HG03457 (cell line): ENCODE results near the gene CAPSL.
"Not testable (repeated sequence)": the region's sequence is repeated elsewhere in the genome, so short reads cannot be mapped to it uniquely, and the experiment has no call there.

ENCODE experiments used
- ATAC-seq: cut with Tn5 transposase; IDR thresholded peaks from one replicate; pipeline ENCODE4 v1.9.1; 2021; ENCODE audit warnings: moderate number of reproducible peaks; ENCODE audit not compliant: unreplicated experiment

Gene CAPSL

DNA sequence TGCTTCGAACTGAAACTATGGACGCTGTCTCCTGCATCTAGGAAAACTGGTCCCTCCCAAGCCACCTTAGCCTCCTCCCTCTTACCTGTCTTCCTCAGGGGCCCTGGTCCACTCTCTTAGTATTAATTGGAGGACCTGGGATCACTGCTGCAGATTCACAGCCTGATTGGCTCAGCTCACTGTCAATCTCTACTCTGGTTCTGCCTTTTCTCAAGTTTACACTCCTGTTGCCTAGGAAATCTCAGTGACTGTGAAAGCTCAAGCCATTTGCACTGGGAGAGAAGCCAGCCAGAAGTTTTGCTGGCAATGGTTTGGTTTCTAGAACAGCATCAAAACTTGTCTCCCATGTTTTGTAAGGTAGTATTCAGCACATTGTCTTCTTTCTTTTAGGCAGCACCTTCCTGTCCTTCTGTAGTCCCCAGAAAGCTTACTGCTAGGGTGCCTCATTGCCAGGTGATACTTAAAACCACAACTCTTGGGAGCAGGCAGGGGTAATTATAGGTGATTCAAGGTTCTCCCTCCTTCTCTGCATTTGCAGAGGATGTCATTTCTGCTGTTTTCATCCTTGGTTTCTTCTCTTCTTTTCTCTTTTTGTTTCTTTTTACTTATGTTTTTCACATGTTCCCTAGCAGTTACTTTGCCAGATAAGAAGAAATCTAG lies at the start of gene CAPSL:
TSS of gene CAPSL (minus strand) at position 55 of the 660 bp plus-strand sequence. CDS start 17,502 bp downstream, outside the sequence.
- no peak for ATAC-seq

- ATAC-seq = no peak
These were observed 49.4 kb upstream of the CAPSL start for GRCh38 chr5:35987776-35988175.

DNA sequence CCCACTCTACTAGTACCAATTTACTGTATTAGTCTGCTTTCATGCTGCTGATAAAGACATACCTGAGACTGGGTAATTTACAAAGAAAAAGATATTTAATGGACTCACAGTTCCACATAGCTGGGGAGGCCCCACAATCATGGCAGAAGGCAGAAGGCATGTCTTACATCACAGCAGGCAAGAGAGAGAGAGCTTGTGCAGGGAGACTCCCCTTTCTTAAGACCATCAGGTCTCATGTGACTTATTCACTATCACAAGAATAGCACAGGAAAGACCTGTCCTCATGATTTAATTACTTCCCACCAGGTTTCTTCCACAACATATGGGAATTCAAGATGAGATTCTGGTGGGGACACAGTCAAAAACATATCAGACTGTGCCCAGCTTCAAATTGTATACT lies 41.3 kb upstream of the CAPSL start:
- ATAC-seq = no peak

DNA sequence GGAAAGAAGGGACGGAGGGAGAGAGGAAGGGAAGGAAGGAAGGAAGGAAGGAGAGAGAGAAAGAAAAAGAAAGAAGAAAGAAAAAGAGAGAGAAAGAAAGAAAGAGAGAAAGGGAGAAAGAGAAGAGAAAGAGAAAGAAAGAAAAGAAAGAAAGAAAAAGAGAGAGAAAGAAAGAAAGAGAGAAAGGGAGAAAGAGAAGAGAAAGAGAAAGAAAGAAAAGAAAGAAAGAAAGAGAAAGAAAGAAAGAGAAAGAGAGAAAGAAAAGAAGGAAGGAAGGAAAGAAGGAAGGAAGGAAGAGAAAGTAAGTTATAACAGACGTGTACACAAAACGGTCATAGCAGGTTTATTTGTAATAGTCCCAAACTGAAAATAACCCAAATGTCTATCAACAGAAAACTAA lies 38.4 kb upstream of the CAPSL start:
- ATAC-seq = not testable (repeated sequence)

GRCh38 chr5:35974570-35974969 lies 36.1 kb upstream of the CAPSL start:
- ATAC-seq = no peak

GRCh38 chr5:35971878-35972210 lies 33.4 kb upstream of the CAPSL start:
- ATAC-seq = no peak

- ATAC-seq = no peak
These were observed 32.9 kb upstream of the CAPSL start for GRCh38 chr5:35971186-35971877.

GRCh38 chr5:35963381-35963843 lies 25.0 kb upstream of the CAPSL start:
- no peak for ATAC-seq

DNA sequence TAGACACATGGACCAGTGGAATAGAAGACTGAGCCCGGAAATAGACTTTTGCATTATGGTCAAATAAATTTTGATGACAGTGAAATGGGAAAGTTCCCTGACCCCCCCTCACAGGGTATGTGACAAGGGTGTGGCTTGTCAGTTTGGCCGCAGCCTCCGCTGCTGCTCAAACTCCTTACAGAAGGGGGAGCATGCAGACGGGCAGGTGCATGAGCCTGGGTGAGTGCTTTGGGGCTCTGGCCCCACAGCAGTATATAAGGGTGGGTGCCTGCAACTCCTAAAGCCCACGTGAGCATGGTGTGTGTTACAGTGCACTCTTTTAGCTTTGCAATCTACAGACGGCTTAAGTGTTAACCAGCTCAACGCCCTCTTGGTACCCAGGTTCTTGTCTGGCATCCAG lies 21.9 kb upstream of the CAPSL start:
- ATAC-seq = no peak

GRCh38 chr5:35956429-35956828 lies 18.0 kb upstream of the CAPSL start:
- no peak for ATAC-seq

DNA sequence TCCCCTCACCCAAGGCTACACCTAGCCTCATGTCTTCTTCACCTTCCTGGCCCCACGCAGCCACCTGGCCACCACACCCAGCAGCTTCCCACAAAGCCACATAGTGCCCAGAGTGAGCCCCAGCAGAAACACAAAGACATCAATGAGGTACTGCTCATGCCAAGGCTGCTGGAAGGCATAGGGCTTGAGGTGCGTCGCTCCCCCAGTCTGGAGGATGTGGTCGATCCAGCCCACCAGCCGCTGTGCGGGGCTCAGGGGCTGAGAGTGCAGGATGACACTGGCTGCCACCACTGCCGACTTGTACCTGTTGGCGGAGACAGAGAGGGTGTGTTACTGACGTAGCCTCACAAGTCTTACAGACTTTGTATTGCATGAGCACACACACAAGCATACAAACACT lies 15.8 kb upstream of the CAPSL start:
- no peak for ATAC-seq

DNA sequence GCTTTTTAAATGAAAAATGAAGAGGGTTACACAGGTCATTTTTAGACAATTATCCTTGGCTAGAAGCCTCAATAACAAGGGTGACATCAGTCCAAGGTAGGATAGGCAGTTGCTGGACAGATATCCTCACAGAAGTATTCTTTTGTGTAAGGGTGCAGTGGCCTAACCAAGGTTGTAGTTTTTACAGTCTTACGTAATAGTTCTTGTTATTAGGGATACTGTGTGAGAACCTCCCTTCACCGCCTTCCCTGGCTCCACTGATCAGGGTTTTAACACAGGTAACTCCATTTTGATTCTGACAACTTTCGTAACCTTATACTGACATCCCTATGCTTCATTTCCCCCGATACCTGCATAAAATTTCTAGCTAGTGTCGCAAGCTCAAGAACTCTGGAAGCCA lies 8.7 kb upstream of the CAPSL start:
- ATAC-seq = no peak

DNA sequence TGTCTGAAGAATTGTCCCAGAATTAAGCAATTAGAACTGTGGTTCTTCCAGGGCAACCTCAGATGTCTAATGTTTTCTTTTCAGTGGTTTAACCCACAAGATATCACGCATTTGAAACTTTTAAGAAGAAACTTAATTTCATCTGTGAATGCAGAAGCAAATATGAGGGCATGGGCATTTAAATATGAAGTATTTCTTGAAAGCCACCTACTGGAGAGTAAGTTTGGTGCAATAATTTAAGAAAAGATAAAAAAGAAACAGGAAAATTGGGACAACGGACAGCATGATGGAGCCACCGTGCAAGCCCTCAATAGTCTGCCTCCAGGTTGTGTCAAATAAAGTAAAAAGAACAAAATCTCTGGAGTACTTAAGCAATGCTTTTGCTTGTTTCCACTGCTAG lies 1.2 kb upstream of the CAPSL start:
- ATAC-seq = no peak

GRCh38 chr5:35926389-35927051 lies 11.9 kb downstream of the CAPSL start:
- ATAC-seq = peak; percentile 78

GRCh38 chr5:35924950-35925722 lies 13.3 kb downstream of the CAPSL start:
- no peak for ATAC-seq

DNA sequence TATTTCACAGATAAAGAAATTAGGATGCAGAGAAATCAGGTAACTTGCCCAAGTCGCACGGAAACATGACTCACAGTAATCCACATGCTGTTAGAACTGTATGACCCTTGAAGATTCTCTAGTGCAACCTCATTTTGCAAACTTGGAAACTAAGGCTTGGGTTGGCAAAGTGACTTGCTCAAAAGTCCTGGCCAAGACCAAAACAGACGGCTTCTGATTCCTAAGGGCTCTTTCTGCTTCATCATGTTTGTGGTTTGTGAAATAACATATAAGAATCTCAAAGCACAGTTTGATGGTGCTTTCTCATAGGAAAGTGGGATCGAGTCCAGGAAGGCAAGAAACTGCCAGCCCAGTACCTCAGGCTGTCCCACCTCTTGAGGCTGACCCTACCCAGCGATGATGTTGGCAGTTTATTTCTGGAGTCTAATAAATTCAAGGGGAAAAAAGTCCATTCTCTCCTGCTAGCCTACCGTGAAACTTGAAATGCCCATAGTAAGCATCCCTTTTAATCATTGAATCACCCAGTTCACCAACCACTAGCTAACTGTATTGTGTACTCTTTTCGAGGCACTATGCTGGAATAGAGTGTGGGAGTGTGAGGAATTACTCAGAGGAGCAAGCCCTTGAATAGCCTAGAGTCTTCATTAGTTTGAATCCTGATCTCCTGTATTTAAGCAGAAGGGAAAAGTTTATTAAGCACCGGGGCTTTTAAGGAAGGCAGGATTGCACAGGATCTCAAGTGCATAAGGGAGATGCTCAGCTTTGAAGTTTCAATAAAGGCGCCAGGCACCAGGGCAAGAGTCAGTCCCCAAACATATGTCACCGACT lies 14.1 kb downstream of the CAPSL start:
- no peak for ATAC-seq

DNA sequence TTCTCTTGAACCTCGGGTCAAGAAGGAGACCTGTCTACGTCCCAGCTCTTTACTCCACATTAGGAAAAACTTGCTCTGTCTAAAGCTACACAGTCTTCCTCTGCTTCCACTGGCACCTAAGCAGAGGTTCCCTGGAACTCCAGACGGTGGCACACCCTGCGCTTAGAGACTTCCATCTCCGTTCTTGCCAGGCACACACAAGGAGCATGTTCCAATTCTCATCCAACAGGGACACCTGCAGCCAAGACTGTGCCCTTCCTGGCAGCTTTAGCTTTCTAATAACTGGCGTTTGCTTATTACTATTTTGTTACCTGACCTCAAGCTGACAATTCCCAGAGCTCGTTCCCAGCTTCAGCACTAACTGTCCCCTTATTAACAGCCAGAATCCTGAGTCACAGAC lies 16.0 kb downstream of the CAPSL start:
- ATAC-seq = no peak

GRCh38 chr5:35921930-35922329 lies 16.5 kb downstream of the CAPSL start:
- ATAC-seq = no peak

DNA sequence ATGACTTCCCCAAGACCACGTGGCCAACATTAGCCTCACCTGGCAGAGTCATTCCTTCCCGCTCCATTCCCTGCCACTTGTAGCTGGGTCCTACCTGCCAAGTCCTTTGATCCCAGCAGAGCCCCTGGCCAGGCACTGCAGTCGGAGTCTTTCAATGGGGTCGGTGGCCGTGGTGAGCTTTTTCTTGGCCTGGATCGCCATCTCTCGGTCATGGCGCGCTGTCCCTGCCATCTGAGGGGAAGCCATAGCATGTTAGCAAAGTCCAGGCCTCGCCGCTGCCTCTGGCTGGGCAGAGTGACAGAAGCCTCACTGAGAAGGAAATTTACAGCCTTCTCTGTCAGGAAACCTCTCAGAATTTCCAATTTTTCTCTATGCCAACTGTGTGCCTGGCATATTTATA lies 17.5 kb downstream of the CAPSL start:
- no peak for ATAC-seq

DNA sequence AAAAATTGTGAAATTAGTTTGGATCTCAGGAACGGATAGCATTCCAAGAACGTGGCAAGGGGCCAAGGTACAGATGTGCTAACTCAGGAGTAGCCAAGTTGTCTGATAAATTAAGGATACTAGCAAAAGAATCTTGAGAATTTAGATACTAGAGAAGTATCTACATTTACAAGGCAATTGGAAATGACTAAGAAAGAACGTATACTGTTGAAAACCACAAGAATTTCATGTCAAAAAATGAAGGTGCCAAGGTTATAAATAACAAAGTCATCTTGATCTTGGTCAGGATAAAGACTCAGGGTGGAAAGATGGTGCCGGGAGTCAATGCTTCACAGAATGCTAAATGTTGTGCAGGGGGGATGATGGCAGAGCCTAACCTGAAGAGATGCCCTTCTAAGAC lies 19.2 kb downstream of the CAPSL start:
- ATAC-seq = no peak

DNA sequence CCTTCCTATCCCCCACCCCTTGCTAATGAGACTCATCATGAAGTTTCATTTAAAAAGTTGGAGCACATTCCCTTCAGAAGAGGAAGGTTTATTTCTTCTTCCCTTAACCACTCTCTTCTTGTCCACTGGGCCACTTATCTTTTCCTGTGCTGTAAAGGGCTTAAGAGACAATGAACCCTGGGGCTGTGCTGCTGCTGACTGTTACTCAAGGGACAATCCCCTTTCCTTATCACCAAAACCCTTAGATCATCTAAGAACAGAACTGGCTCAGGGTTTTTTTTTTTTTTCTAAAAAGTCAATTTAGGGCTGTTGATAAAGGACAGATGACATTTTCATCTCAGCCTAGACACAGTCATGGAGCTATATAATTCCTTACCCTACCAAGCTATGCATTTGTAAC lies 29.6 kb downstream of the CAPSL start:
- no peak for ATAC-seq
